ENCODE measurements around the gene LRBA. TPM values are rescaled to one million over a fixed set of nuclear protein-coding genes. Genes with fewer than 3 reads are reported as not detected.

The LRBA gene
- total and polyA plus RNA-seq, 4 donors: 8.2 to 69.8 (median 32.8) TPM

- no peak overlapping the region for H3K9ac ChIP-seq (ENCODE audit: low read depth in 1 of 2, low read length in 2 of 2)
- no peaks in the 10 kb centered on the region for H3K9me3 ChIP-seq (ENCODE audit: control insufficient read depth in 4 of 4, low read length in 3 of 4)
- TF ChIP-seq, protein P1, sequence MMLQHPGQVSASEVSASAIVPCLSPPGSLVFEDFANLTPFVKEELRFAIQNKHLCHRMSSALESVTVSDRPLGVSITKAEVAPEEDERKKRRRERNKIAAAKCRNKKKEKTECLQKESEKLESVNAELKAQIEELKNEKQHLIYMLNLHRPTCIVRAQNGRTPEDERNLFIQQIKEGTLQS (IDR thresholded peaks at IDR 0.05): no peak
- TF ChIP-seq HNF4A (conservative IDR thresholded peaks at IDR 0.05): no peak
- H3K36me3 ChIP-seq (ENCODE audit: control insufficient read depth in 4 of 4, insufficient read depth in 3 of 4, low read depth in 1 of 4, low read length in 3 of 4): no peaks in the 10 kb centered on the region
- no peaks in the 10 kb centered on the region for H3K4me1 ChIP-seq (ENCODE audit: control insufficient read depth in 4 of 4, insufficient read depth in 4 of 4, low read length in 3 of 4)
- WGBS: 76% methylated on average over 4 of the region's 4 CpGs
- no peak for DNase-seq (ENCODE audit: low spot score)
- H3K27me3 ChIP-seq (ENCODE audit: control insufficient read depth in 4 of 4, insufficient read depth in 4 of 4, low read length in 3 of 4): no peaks in the 10 kb centered on the region
- no peak overlapping the region for H3K27ac ChIP-seq (ENCODE audit: low read depth in 1 of 2, low read length in 2 of 2)
- H3K4me3 ChIP-seq (ENCODE audit: low read depth in 1 of 3, low read length in 3 of 3): no peak overlapping the region
Measured at GRCh38 chr4:150318971-150319370, 696.1 kb downstream of the LRBA start.

GRCh38 chr4:150318527-150318926 lies 696.6 kb downstream of the LRBA start:
- no peak overlapping the region for H3K27ac ChIP-seq (ENCODE audit: low read depth in 1 of 2, low read length in 2 of 2)
- H3K27me3 ChIP-seq (ENCODE audit: control insufficient read depth in 4 of 4, insufficient read depth in 4 of 4, low read length in 3 of 4): no peaks in the 10 kb centered on the region
- H3K4me3 ChIP-seq (ENCODE audit: low read depth in 1 of 3, low read length in 3 of 3): no peak overlapping the region
- 70% methylated on average over 2 of the region's 2 CpGs for WGBS
- no peak overlapping the region for H3K9ac ChIP-seq (ENCODE audit: low read depth in 1 of 2, low read length in 2 of 2)
- TF ChIP-seq RXRA (IDR thresholded peaks at IDR 0.05) (no peak), EGR1 (IDR thresholded peaks at IDR 0.05; ENCODE audit: low read depth in 2 of 2) (no peak), SP1 (IDR thresholded peaks at IDR 0.05) (no peak), YY1 (IDR thresholded peaks at IDR 0.05) (no peak), GABPA (IDR thresholded peaks at IDR 0.05 in 1 of 2, conservative IDR thresholded peaks at IDR 0.05 in 1 of 2) (no peak), FOXA2 (IDR thresholded peaks at IDR 0.05) (no peak), HNF4G (IDR thresholded peaks at IDR 0.05) (no peak), MAX (IDR thresholded peaks at IDR 0.05) (no peak), TAF1 (conservative IDR thresholded peaks at IDR 0.05) (no peak), NR2F2 (IDR thresholded peaks at IDR 0.05) (no peak), FOXA1 (IDR thresholded peaks at IDR 0.05) (no peak), HNF4A (conservative IDR thresholded peaks at IDR 0.05) (no peak), RAD21 (IDR thresholded peaks at IDR 0.05) (no peak), JUND (IDR thresholded peaks at IDR 0.05) (no peak), REST (IDR thresholded peaks at IDR 0.05) (no peak)
- TF ChIP-seq, protein P2, sequence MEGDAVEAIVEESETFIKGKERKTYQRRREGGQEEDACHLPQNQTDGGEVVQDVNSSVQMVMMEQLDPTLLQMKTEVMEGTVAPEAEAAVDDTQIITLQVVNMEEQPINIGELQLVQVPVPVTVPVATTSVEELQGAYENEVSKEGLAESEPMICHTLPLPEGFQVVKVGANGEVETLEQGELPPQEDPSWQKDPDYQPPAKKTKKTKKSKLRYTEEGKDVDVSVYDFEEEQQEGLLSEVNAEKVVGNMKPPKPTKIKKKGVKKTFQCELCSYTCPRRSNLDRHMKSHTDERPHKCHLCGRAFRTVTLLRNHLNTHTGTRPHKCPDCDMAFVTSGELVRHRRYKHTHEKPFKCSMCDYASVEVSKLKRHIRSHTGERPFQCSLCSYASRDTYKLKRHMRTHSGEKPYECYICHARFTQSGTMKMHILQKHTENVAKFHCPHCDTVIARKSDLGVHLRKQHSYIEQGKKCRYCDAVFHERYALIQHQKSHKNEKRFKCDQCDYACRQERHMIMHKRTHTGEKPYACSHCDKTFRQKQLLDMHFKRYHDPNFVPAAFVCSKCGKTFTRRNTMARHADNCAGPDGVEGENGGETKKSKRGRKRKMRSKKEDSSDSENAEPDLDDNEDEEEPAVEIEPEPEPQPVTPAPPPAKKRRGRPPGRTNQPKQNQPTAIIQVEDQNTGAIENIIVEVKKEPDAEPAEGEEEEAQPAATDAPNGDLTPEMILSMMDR (IDR thresholded peaks at IDR 0.05; ENCODE audit: low read depth, low read length, missing input control): no peak
- TF ChIP-seq, protein P1 (IDR thresholded peaks at IDR 0.05): no peak
- TF ChIP-seq, protein P3, sequence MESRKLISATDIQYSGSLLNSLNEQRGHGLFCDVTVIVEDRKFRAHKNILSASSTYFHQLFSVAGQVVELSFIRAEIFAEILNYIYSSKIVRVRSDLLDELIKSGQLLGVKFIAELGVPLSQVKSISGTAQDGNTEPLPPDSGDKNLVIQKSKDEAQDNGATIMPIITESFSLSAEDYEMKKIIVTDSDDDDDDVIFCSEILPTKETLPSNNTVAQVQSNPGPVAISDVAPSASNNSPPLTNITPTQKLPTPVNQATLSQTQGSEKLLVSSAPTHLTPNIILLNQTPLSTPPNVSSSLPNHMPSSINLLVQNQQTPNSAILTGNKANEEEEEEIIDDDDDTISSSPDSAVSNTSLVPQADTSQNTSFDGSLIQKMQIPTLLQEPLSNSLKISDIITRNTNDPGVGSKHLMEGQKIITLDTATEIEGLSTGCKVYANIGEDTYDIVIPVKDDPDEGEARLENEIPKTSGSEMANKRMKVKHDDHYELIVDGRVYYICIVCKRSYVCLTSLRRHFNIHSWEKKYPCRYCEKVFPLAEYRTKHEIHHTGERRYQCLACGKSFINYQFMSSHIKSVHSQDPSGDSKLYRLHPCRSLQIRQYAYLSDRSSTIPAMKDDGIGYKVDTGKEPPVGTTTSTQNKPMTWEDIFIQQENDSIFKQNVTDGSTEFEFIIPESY (IDR thresholded peaks at IDR 0.05): no peak
- H3K4me1 ChIP-seq (ENCODE audit: control insufficient read depth in 4 of 4, insufficient read depth in 4 of 4, low read length in 3 of 4): no peaks in the 10 kb centered on the region
- no peak for DNase-seq (ENCODE audit: low spot score)
- no peaks in the 10 kb centered on the region for H3K9me3 ChIP-seq (ENCODE audit: control insufficient read depth in 4 of 4, low read length in 3 of 4)
- H3K36me3 ChIP-seq (ENCODE audit: control insufficient read depth in 4 of 4, insufficient read depth in 3 of 4, low read depth in 1 of 4, low read length in 3 of 4): no peaks in the 10 kb centered on the region

Data from liver (tissue), 9 donors.